Prostate gland (tissue), 2 donors: ENCODE data around the gene DEGS2.

Source experiments
- POLR2A ChIP-seq: fragments of 450-650 bp; IDR thresholded peaks from one replicate; pipeline ENCODE4 v1.6.1; 2016; ENCODE audit warnings: antibody characterized with exemption, mild to moderate bottlenecking
- POLR2AphosphoS5 ChIP-seq: sonication (generic); formaldehyde crosslinking; IDR thresholded peaks from one replicate; pipeline ENCODE4 v1.6.1; 2017; ENCODE audit warnings: antibody characterized with exemption
- TF ChIP-seq, protein P1 (sequence below), 4 experiments: fragments of 200-600 bp in 2 of 4; fragments of 450-650 bp in 2 of 4; sonication (generic) in 2 of 4; IDR thresholded peaks; 1 replicate in 3 of 4; 2 replicates in 1 of 4; pipeline ENCODE4 v1.5.1; 2016 to 2019; ENCODE audit warnings: antibody characterized with exemption in 4 of 4, mild to moderate bottlenecking in 2 of 4, moderate library complexity in 2 of 4

DNA sequence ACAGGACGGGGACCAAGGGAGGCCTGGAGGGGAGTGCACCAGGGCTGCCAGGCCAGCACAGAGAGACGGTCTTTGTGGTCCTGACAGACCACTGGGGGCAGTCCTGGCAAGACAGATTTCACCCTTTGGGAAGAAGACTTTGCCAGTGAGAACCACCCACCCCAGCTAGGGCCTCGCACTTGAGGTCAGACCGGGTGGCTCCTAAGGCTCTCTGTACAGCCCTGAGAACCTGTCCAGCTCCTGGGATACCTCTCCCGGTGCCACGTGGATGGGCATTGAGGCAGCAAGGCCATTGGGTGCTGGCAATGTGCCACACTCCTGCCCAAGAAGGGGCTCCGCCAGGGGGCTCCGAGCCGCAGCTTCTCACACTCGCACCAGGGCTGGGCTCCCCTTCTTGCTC, 42.4 kb downstream of the DEGS2 start:
- TF ChIP-seq, protein P1, sequence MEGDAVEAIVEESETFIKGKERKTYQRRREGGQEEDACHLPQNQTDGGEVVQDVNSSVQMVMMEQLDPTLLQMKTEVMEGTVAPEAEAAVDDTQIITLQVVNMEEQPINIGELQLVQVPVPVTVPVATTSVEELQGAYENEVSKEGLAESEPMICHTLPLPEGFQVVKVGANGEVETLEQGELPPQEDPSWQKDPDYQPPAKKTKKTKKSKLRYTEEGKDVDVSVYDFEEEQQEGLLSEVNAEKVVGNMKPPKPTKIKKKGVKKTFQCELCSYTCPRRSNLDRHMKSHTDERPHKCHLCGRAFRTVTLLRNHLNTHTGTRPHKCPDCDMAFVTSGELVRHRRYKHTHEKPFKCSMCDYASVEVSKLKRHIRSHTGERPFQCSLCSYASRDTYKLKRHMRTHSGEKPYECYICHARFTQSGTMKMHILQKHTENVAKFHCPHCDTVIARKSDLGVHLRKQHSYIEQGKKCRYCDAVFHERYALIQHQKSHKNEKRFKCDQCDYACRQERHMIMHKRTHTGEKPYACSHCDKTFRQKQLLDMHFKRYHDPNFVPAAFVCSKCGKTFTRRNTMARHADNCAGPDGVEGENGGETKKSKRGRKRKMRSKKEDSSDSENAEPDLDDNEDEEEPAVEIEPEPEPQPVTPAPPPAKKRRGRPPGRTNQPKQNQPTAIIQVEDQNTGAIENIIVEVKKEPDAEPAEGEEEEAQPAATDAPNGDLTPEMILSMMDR (IDR thresholded peaks at IDR 0.05) = no peak
- no peak for TF ChIP-seq POLR2A
- no peak for TF ChIP-seq POLR2AphosphoS5
